Measurements from ENCODE around the gene EPHB1.

The EPHB1 gene

GRCh38 chr3:134794950-134795745, at the start of gene EPHB1:
Gene EPHB1 (plus strand): TSS chr3:134795260.
- peak within 1 kb of the TSS; percentile 57 for H3K4me3 ChIP-seq (ENCODE audit: low read depth, low read length)
- peak; percentile 88 for DNase-seq (ENCODE audit: low read depth)

GRCh38 chr3:134748698-134749097, 46.4 kb upstream of the EPHB1 start:
- no peak for DNase-seq (ENCODE audit: low read depth)
- no peak overlapping the region for H3K4me3 ChIP-seq (ENCODE audit: low read depth, low read length)

- DNase-seq (ENCODE audit: low read depth), result no peak
- H3K4me3 ChIP-seq (ENCODE audit: low read depth, low read length), result no peak overlapping the region
Measured at GRCh38 chr3:134749174-134749573, 45.9 kb upstream of the EPHB1 start.

- H3K4me3 ChIP-seq (ENCODE audit: low read depth, low read length), result no peak overlapping the region
- DNase-seq (ENCODE audit: low read depth), result no peak
Measured at GRCh38 chr3:134749802-134750553, 45.1 kb upstream of the EPHB1 start.

GRCh38 chr3:134751831-134752230, 43.2 kb upstream of the EPHB1 start:
- no peak for DNase-seq (ENCODE audit: low read depth)
- H3K4me3 ChIP-seq (ENCODE audit: low read depth, low read length), result no peak overlapping the region

GRCh38 chr3:134752761-134753461, 42.1 kb upstream of the EPHB1 start:
- DNase-seq (ENCODE audit: low read depth), result no peak
- no peak overlapping the region for H3K4me3 ChIP-seq (ENCODE audit: low read depth, low read length)

GRCh38 chr3:134753999-134754742, 40.9 kb upstream of the EPHB1 start:
- no peak for DNase-seq (ENCODE audit: low read depth)
- no peak overlapping the region for H3K4me3 ChIP-seq (ENCODE audit: low read depth, low read length)

GRCh38 chr3:134754768-134755559, 40.1 kb upstream of the EPHB1 start:
- no peak for DNase-seq (ENCODE audit: low read depth)
- no peak overlapping the region for H3K4me3 ChIP-seq (ENCODE audit: low read depth, low read length)

- DNase-seq (ENCODE audit: low read depth), result no peak
- H3K4me3 ChIP-seq (ENCODE audit: low read depth, low read length), result no peak overlapping the region
Measured at GRCh38 chr3:134755821-134756220, 39.2 kb upstream of the EPHB1 start.

- DNase-seq (ENCODE audit: low read depth), result no peak
- no peak overlapping the region for H3K4me3 ChIP-seq (ENCODE audit: low read depth, low read length)
Measured at GRCh38 chr3:134757549-134758069, 37.5 kb upstream of the EPHB1 start.

- DNase-seq (ENCODE audit: low read depth), result no peak
- no peak overlapping the region for H3K4me3 ChIP-seq (ENCODE audit: low read depth, low read length)
Measured at GRCh38 chr3:134761213-134761612, 33.8 kb upstream of the EPHB1 start.

- no peak for DNase-seq (ENCODE audit: low read depth)
Measured at GRCh38 chr3:134762016-134762415, 33.0 kb upstream of the EPHB1 start.

GRCh38 chr3:134765468-134765867, 29.6 kb upstream of the EPHB1 start:
- no peak for DNase-seq (ENCODE audit: low read depth)
- no peak overlapping the region for H3K4me3 ChIP-seq (ENCODE audit: low read depth, low read length)

More at GRCh38 chr3:134762016-134762415, 33.0 kb upstream of the EPHB1 start:
- no peak overlapping the region for H3K4me3 ChIP-seq (ENCODE audit: low read depth, low read length)

GRCh38 chr3:134766290-134766689, 28.8 kb upstream of the EPHB1 start:
- DNase-seq (ENCODE audit: low read depth), result no peak

GRCh38 chr3:134768116-134768515, 26.9 kb upstream of the EPHB1 start:
- no peak for DNase-seq (ENCODE audit: low read depth)
- no peak overlapping the region for H3K4me3 ChIP-seq (ENCODE audit: low read depth, low read length)

More at GRCh38 chr3:134766290-134766689, 28.8 kb upstream of the EPHB1 start:
- H3K4me3 ChIP-seq (ENCODE audit: low read depth, low read length), result no peak overlapping the region

GRCh38 chr3:134768837-134769236, 26.2 kb upstream of the EPHB1 start:
- no peak for DNase-seq (ENCODE audit: low read depth)
- H3K4me3 ChIP-seq (ENCODE audit: low read depth, low read length), result no peak overlapping the region

GRCh38 chr3:134769287-134769868, 25.7 kb upstream of the EPHB1 start:
- no peak overlapping the region for H3K4me3 ChIP-seq (ENCODE audit: low read depth, low read length)
- no peak for DNase-seq (ENCODE audit: low read depth)

GRCh38 chr3:134772011-134772410, 23.0 kb upstream of the EPHB1 start:
- DNase-seq (ENCODE audit: low read depth), result no peak
- no peak overlapping the region for H3K4me3 ChIP-seq (ENCODE audit: low read depth, low read length)

Data from skeletal muscle cell (primary cell).